Keratinocyte (primary cell): ENCODE results near the gene ALDH3A1. TPM values are rescaled to one million over a fixed set of nuclear protein-coding genes. Genes with fewer than 3 reads are reported as not detected.

Experiments used
- DNase-seq: peaks from one replicate; pipeline ENCODE4 v3.0.0-alpha.2; 2011; ENCODE audit warnings: low read depth, missing footprints, low spot score
- FAIRE-seq: peaks from 2 replicates; lab custom pipeline; 2011; peaks lifted over from hg19 to GRCh38; lab: Jason Lieb, UNC
- H2AFZ ChIP-seq: 2 replicates; pipeline ENCODE4 v1.6.0; 2012; ENCODE audit warnings: low read length, control low read depth, inconsistent platforms; ENCODE audit not compliant: control insufficient read depth
- H3K27ac ChIP-seq: 2 replicates; pipeline ENCODE4 v1.5.1; 2011; ENCODE audit warnings: low read length; ENCODE audit not compliant: control insufficient read depth, insufficient read depth
- H3K27me3 ChIP-seq: 3 replicates; pipeline ENCODE4 v1.6.0; 2011; ENCODE audit warnings: low read length; ENCODE audit not compliant: control insufficient read depth, insufficient read depth; ENCODE audit errors: extremely low read depth
- H3K36me3 ChIP-seq, 2 experiments: 2 replicates in 1 of 2; 3 replicates in 1 of 2; pipeline ENCODE4 v1.5.1; 2011; ENCODE audit warnings: low read length in 2 of 2, mild to moderate bottlenecking in 1 of 2; ENCODE audit not compliant: control insufficient read depth in 2 of 2, insufficient read depth in 2 of 2; ENCODE audit errors: extremely low read depth in 1 of 2
- H3K4me1 ChIP-seq: 3 replicates; pipeline ENCODE4 v1.5.1; 2011; ENCODE audit warnings: low read length; ENCODE audit not compliant: control insufficient read depth, insufficient read depth; ENCODE audit errors: extremely low read depth
- H3K4me2 ChIP-seq: 3 replicates; pipeline ENCODE4 v1.6.0; 2011; ENCODE audit warnings: low read depth, low read length; ENCODE audit not compliant: control insufficient read depth, insufficient read depth; ENCODE audit errors: extremely low read depth
- H3K4me3 ChIP-seq, 3 experiments: fragments of 200-600 bp in 1 of 3; sonication (generic) in 1 of 3; 2 replicates in 2 of 3; 3 replicates in 1 of 3; pipeline ENCODE4 v1.5.1; 2011 to 2016; ENCODE audit warnings: low read length in 3 of 3, mild to moderate bottlenecking in 3 of 3, control low read depth in 2 of 3, inconsistent platforms in 1 of 3, low read depth in 1 of 3, mixed read lengths in 1 of 3, mixed run types in 1 of 3, moderate library complexity in 1 of 3; ENCODE audit not compliant: control insufficient read depth in 2 of 3, insufficient read depth in 2 of 3; ENCODE audit errors: extremely low read depth in 1 of 3
- H3K79me2 ChIP-seq: 2 replicates; pipeline ENCODE4 v1.6.0; 2012; ENCODE audit warnings: low read length; ENCODE audit not compliant: control insufficient read depth, insufficient read depth
- H3K9ac ChIP-seq: 3 replicates; pipeline ENCODE4 v1.6.0; 2011; ENCODE audit warnings: low read length; ENCODE audit not compliant: control insufficient read depth, insufficient read depth; ENCODE audit errors: extremely low read depth
- H3K9me1 ChIP-seq: 3 replicates; pipeline ENCODE4 v1.6.0; 2011; ENCODE audit warnings: low read length; ENCODE audit not compliant: control insufficient read depth, insufficient read depth; ENCODE audit errors: extremely low read depth
- H3K9me3 ChIP-seq: 2 replicates; pipeline ENCODE4 v1.5.1; 2012; ENCODE audit warnings: low read depth, low read length; ENCODE audit not compliant: control insufficient read depth
- H4K20me1 ChIP-seq: 3 replicates; pipeline ENCODE4 v1.6.0; 2011; ENCODE audit warnings: low read length; ENCODE audit not compliant: control insufficient read depth, insufficient read depth; ENCODE audit errors: extremely low read depth
- CTCF ChIP-seq, 3 experiments: IDR thresholded peaks in 1 of 3; conservative IDR thresholded peaks in 1 of 3; optimal IDR thresholded peaks in 1 of 3; 2 replicates in 2 of 3; 3 replicates in 1 of 3; pipeline versions ENCODE3 to v1.5.1; 2011; ENCODE audit warnings: low read length in 3 of 3, mild to moderate bottlenecking in 3 of 3, moderate library complexity in 2 of 3, control low read depth in 1 of 3, inconsistent platforms in 1 of 3; ENCODE audit not compliant: insufficient read depth in 2 of 3; ENCODE audit errors: extremely low read depth in 1 of 3
- EZH2 ChIP-seq: IDR thresholded peaks from one replicate; pipeline ENCODE4 v1.6.1; 2012; ENCODE audit warnings: inconsistent platforms, mild to moderate bottlenecking, low read length, moderate library complexity
- dilution Hi-C: fragments of 300-500 bp; cut with MboI; formaldehyde crosslinking; loops from one replicate; pipeline ENCODE4 v1.7.0; 2020; ENCODE audit warnings: low sequenced_read_pairs; ENCODE audit not compliant: extremely low pct_ligation_motif_present
- polyA plus RNA-seq, 5 experiments: library from polyadenylated mRNA; depleted of rRNA in 3 of 5; stranded (reverse) in 3 of 5; stranded (forward) in 1 of 5; unstranded in 1 of 5; fragments of >200 nt; gene quantifications; 1 replicate in 1 of 5; 2 replicates in 3 of 5; 3 replicates in 1 of 5; pipeline versions ENCODE4 v1.2.1 to v1.2.3, GENCODE V29; 2011 to 2012; ENCODE audit warnings: missing spikeins in 2 of 5, low read depth in 1 of 5, low replicate concordance in 1 of 5

Gene ALDH3A1
- polyA plus RNA-seq, 1 donor (not counting 4 experiments of a cell fraction or from before 2014, with no cell fraction given), result 5.8 TPM

- Histone ChIP-seq H3K4me2 (no peak overlapping the region), H3K4me3 (no peak overlapping the region), H3K9me3 (no peaks in the 10 kb centered on the region), H3K9me1 (no peaks in the 10 kb centered on the region), H3K4me1 (peaks cover 14% of the 10 kb centered on the region), H3K27ac (no peak overlapping the region), H3K36me3 (no peaks in the 10 kb centered on the region), H3K9ac (no peak overlapping the region), H3K27me3 (no peaks in the 10 kb centered on the region), H3K79me2 (no peaks in the 10 kb centered on the region), H4K20me1 (no peaks in the 10 kb centered on the region), H2AFZ (no peak overlapping the region)
- dilution Hi-C loops, result no loop called here
- TF ChIP-seq EZH2, result no peak
- FAIRE-seq, result no peak
- no peak for DNase-seq
Observed at GRCh38 chr17:19709841-19710240, 38.3 kb downstream of the ALDH3A1 start.

DNA sequence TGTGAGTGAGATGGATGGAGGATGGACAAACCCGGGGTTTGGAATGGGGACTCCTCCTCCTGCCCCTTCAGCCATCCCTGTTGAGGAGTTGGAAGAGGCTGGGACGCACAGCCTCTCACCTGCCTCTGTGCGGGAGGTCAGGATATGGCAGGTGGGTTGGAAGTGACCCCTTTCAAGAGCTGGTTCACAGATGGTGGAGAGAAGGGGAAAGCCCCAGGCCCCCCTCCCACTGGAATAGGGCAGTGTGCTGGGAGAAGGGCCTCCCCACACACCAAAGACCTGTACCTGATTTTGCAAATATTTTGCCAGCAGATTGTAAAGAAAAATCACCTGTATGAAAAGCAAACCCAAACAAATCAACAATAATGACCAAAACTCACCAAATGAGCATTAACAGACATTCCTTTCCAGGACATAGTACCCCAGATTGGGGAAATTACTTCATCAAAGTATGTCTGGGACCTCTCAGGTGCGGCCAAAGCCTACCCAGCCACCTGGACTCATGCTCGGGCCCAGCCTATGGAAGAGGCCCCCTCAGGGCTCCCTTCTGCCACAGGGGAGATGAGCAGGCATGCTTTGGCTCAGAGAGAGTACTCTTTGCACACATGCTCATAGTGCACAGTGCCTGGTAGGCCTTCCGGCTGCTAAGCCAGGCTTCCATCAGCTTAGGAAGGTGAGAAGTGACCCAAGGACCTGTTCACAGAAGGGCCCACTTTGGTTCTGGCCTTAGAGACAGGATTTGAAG lies 39.5 kb downstream of the ALDH3A1 start:
- dilution Hi-C loops, result no loop called here
- H4K20me1 ChIP-seq, result no peaks in the 10 kb centered on the region
- FAIRE-seq, result no peak
- H3K79me2 ChIP-seq, result no peaks in the 10 kb centered on the region
- H3K9me1 ChIP-seq, result no peaks in the 10 kb centered on the region
- H3K9ac ChIP-seq, result no peak overlapping the region
- no peaks in the 10 kb centered on the region for H3K36me3 ChIP-seq
- H3K4me2 ChIP-seq, result no peak overlapping the region
- H3K4me3 ChIP-seq, result no peak overlapping the region
- H3K9me3 ChIP-seq, result no peaks in the 10 kb centered on the region
- DNase-seq, result no peak
- H3K27me3 ChIP-seq, result no peaks in the 10 kb centered on the region
- no peak overlapping the region for H3K27ac ChIP-seq
- peaks cover 14% of the 10 kb centered on the region for H3K4me1 ChIP-seq
- TF ChIP-seq EZH2 (no peak), CTCF (optimal IDR thresholded peaks at IDR 0.05 in 1 of 3, IDR thresholded peaks at IDR 0.05 in 1 of 3, conservative IDR thresholded peaks at IDR 0.05 in 1 of 3; ENCODE audit: extremely low read depth in 1 of 3, insufficient read depth in 2 of 3, low read length in 3 of 3) (no peak)
- H2AFZ ChIP-seq, result no peak overlapping the region
